Measurements from ENCODE around the gene CASS4.

CASS4 gene

GRCh38 chr20:56426026-56426425 lies 14.0 kb downstream of the CASS4 start:
- no peak for DNase-seq

- DNase-seq = no peak
Measured at GRCh38 chr20:56426926-56427325, 14.9 kb downstream of the CASS4 start.

GRCh38 chr20:56427797-56428196 lies 15.7 kb downstream of the CASS4 start:
- DNase-seq = no peak

GRCh38 chr20:56428410-56428809 lies 16.4 kb downstream of the CASS4 start:
- no peak for DNase-seq

GRCh38 chr20:56428881-56429280 lies 16.8 kb downstream of the CASS4 start:
- no peak for DNase-seq

- DNase-seq = no peak
Measured at GRCh38 chr20:56429502-56429901, 17.4 kb downstream of the CASS4 start.

- no peak for DNase-seq
Measured at GRCh38 chr20:56429941-56430340, 17.9 kb downstream of the CASS4 start.

- no peak for DNase-seq
Measured at GRCh38 chr20:56430461-56430860, 18.4 kb downstream of the CASS4 start.

GRCh38 chr20:56430957-56431356 lies 18.9 kb downstream of the CASS4 start:
- DNase-seq = no peak

GRCh38 chr20:56431471-56431870 lies 19.4 kb downstream of the CASS4 start:
- no peak for DNase-seq

GRCh38 chr20:56433221-56433879 lies 21.3 kb downstream of the CASS4 start:
- DNase-seq = no peak

- DNase-seq = no peak
Measured at GRCh38 chr20:56433880-56434255, 21.8 kb downstream of the CASS4 start.

- DNase-seq = no peak
Measured at GRCh38 chr20:56437196-56437960, 25.3 kb downstream of the CASS4 start.

- DNase-seq = no peak
Measured at GRCh38 chr20:56438284-56438683, 26.2 kb downstream of the CASS4 start.

GRCh38 chr20:56439771-56440291 lies 27.8 kb downstream of the CASS4 start:
- no peak for DNase-seq

GRCh38 chr20:56440346-56441007 lies 28.4 kb downstream of the CASS4 start:
- no peak for DNase-seq

GRCh38 chr20:56442389-56443365 lies 30.6 kb downstream of the CASS4 start:
- no peak for DNase-seq

GRCh38 chr20:56443654-56444540 lies 31.8 kb downstream of the CASS4 start:
- DNase-seq = no peak

GRCh38 chr20:56445130-56445529 lies 33.1 kb downstream of the CASS4 start:
- DNase-seq = no peak

- no peak for DNase-seq
Measured at GRCh38 chr20:56445540-56445939, 33.5 kb downstream of the CASS4 start.

- DNase-seq = no peak
Measured at GRCh38 chr20:56447227-56447626, 35.2 kb downstream of the CASS4 start.

- no peak for DNase-seq
Measured at GRCh38 chr20:56449459-56449858, 37.4 kb downstream of the CASS4 start.
